Activated CD4-positive, alpha-beta T cell treated with anti-CD3 and anti-CD28 coated beads, Interleukin-2, amount 10 ng/mL, durations not matched to agents 24 days and 14 days (primary cell): ENCODE measurements around the gene PTF1A. TPM values are rescaled to one million over a fixed set of nuclear protein-coding genes. Genes with fewer than 3 reads are reported as not detected.

ENCODE experiments used
- DNase-seq: peaks from one replicate; pipeline ENCODE4 v3.0.0; 2022
- H3K27ac Mint-ChIP-seq: one replicate; pipeline ENCODE4 v1.8.0; 2022; ENCODE audit warnings: mild to moderate bottlenecking, mixed read lengths
- H3K27me3 Mint-ChIP-seq: one replicate; pipeline ENCODE4 v1.8.0; 2022; ENCODE audit warnings: mixed read lengths
- H3K36me3 Mint-ChIP-seq: one replicate; pipeline ENCODE4 v1.8.0; 2022; ENCODE audit warnings: low read depth, mild to moderate bottlenecking, mixed read lengths
- H3K4me1 Mint-ChIP-seq: one replicate; pipeline ENCODE4 v1.8.0; 2021; ENCODE audit warnings: mixed read lengths
- H3K4me3 Mint-ChIP-seq: one replicate; pipeline ENCODE4 v1.8.0; 2022; ENCODE audit warnings: mild to moderate bottlenecking, moderate library complexity, mixed read lengths
- H3K9me3 Mint-ChIP-seq: one replicate; pipeline ENCODE4 v1.8.0; 2021; ENCODE audit warnings: mixed read lengths
- intact Hi-C: fragments of 100-400 bp; cut with micrococcal nuclease; formaldehyde crosslinking; loops from one replicate; pipeline ENCODE4 v1.15.1; 2023
- total RNA-seq: library from RNA; stranded (reverse); gene quantifications from 2 replicates; pipeline ENCODE4 v1.2.3, GENCODE V29; 2022

Gene PTF1A
- total RNA-seq, 1 donor from 2014 or later: not detected

DNA sequence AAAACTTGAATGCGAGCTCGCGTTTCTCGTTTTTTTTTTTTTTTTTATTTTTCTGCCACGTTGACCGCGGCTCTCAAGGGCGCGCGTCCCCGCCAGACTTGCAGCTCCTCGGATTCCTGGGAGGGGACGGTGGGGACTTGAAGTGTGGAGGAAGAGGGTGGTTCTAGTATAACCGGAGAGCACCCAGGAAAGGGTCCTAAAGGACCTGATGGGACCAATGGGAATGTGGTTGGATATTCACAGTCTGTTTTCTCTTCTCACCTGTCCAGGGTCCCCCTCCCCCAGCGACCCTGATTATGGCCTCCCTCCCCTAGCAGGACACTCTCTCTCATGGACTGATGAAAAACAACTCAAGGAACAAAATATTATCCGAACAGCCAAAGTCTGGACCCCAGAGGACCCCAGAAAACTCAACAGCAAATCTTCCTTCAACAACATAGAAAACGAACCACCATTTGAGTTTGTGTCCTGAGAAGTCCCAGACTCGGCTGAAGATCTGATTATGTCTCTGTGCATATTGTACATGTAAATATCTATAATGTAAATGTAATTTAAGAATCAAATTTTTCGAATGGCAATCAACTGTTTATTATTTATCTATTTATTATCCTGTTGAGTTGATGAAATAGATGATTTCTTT lies 1.4 kb downstream of the PTF1A start:
- H3K36me3 Mint-ChIP-seq: peaks cover 2% of the 10 kb centered on the region
- intact Hi-C loops: loop anchor here (5.0 kb wide), 1 partner anchor 1676 kb away; no protein-coding TSS in a partner anchor
- peaks cover 71% of the 10 kb centered on the region for H3K27me3 Mint-ChIP-seq
- DNase-seq: peak; percentile 43
- H3K9me3 Mint-ChIP-seq: peaks cover 8% of the 10 kb centered on the region
- peak overlapping the region; percentile 45 for H3K27ac Mint-ChIP-seq
- H3K4me3 Mint-ChIP-seq: no peak overlapping the region
- H3K4me1 Mint-ChIP-seq: peaks cover 2% of the 10 kb centered on the region

DNA sequence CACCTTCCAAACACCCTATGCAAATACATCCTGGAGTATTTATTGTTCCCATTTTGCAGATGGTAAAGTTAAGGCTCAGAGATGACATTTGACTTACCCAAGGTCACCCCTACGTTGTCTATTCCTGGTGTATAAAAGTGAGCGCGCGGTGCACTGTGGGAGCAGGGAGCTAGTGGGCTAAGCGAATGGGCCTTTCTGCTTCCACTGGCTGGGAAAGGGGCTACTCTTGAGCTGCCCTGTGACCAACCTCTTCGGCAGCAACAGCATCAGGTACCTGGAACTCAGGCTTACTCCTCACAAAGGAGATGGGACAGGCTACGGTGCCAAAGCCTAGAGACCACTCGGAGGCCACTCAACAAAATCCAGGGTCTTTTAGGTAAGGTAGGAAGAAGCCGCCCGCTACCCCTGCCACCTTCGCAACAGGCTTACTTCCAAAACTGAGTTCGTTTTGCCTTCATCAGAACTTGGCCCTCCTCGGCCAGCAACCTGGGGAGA lies 2.4 kb downstream of the PTF1A start:
- Mint-ChIP-seq H3K4me1 (peaks cover 2% of the 10 kb centered on the region), H3K4me3 (no peak overlapping the region)
- intact Hi-C loops: loop anchor here (5.0 kb wide), 1 partner anchor 1677 kb away; no protein-coding TSS in a partner anchor

GRCh38 chr10:23194966-23195845 lies 3.1 kb downstream of the PTF1A start:
- H3K4me1 Mint-ChIP-seq: peaks cover 2% of the 10 kb centered on the region
- peaks cover 8% of the 10 kb centered on the region for H3K9me3 Mint-ChIP-seq
- DNase-seq: peak; percentile 53
- intact Hi-C loops: loop anchor here (5.0 kb wide), 3 partner anchors 497 to 1678 kb away; no protein-coding TSS in a partner anchor
- H3K27me3 Mint-ChIP-seq: peaks cover 66% of the 10 kb centered on the region
- H3K4me3 Mint-ChIP-seq: no peak overlapping the region
- peak overlapping the region; percentile 45 for H3K27ac Mint-ChIP-seq
- H3K36me3 Mint-ChIP-seq: peaks cover 2% of the 10 kb centered on the region

More for the DNA sequence above, 2.4 kb downstream of the PTF1A start:
- no peak for DNase-seq
- peaks cover 2% of the 10 kb centered on the region for H3K36me3 Mint-ChIP-seq
- H3K9me3 Mint-ChIP-seq: peaks cover 8% of the 10 kb centered on the region
- no peak overlapping the region for H3K27ac Mint-ChIP-seq
- peaks cover 65% of the 10 kb centered on the region for H3K27me3 Mint-ChIP-seq

GRCh38 chr10:23195846-23196600 lies 3.9 kb downstream of the PTF1A start:
- peaks cover 2% of the 10 kb centered on the region for H3K36me3 Mint-ChIP-seq
- peaks cover 67% of the 10 kb centered on the region for H3K27me3 Mint-ChIP-seq
- H3K4me3 Mint-ChIP-seq: no peak overlapping the region
- DNase-seq: no peak
- intact Hi-C loops: loop anchor here (5.0 kb wide), 2 partner anchors 496 to 854 kb away; no protein-coding TSS in a partner anchor
- peaks cover 8% of the 10 kb centered on the region for H3K9me3 Mint-ChIP-seq
- no peak overlapping the region for H3K27ac Mint-ChIP-seq
- peaks cover 2% of the 10 kb centered on the region for H3K4me1 Mint-ChIP-seq

DNA sequence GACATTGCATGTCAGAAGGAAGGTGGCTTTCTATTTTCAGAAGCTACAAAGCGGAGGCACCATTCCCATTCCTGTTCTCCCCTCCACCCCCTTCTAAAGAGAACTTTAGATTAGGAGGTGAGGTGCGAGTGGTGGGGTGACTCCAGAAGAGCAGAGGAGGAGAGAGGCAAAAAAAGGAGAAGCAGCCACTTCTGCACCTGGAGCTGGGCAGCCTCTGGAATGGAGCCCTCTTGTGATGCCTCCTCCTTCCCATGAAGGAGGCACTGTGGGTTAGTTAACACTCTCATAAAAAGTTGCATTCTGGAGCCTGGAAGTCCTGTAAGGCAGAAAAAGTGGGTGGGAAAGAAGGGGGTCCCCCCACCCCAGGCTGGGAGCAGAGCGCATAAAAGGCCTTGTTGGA lies 4.8 kb downstream of the PTF1A start:
- peaks cover 2% of the 10 kb centered on the region for H3K36me3 Mint-ChIP-seq
- peaks cover 8% of the 10 kb centered on the region for H3K9me3 Mint-ChIP-seq
- H3K4me1 Mint-ChIP-seq: peaks cover 2% of the 10 kb centered on the region
- peak; percentile 27 for DNase-seq
- H3K27ac Mint-ChIP-seq: no peak overlapping the region
- peaks cover 71% of the 10 kb centered on the region for H3K27me3 Mint-ChIP-seq
- intact Hi-C loops: loop anchor here (5.0 kb wide), 2 partner anchors 495 to 855 kb away; no protein-coding TSS in a partner anchor
- no peak overlapping the region for H3K4me3 Mint-ChIP-seq

DNA sequence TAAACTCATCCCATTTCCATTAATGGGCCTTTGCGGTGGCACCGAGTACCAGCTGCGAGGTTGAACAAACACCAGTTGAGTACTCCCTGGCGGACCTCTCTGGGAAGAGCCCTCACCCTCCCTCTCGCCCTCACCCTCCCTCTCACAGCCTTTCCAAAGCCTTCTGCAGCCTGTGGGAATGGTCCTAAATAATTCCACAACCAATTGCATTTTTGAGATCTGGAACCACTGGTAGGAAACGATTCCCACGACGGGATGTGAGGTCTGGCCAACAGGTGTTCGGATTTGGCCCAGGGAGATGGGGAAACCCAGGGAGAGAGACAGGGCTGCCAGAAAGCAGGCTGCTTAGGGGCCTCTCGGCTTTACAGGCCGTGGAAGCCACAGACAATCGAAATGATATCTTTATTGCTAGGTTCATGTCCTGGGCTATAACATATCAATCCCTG lies 5.3 kb downstream of the PTF1A start:
- Mint-ChIP-seq H3K9me3 (peaks cover 8% of the 10 kb centered on the region), H3K36me3 (peaks cover 2% of the 10 kb centered on the region), H3K27me3 (peaks cover 75% of the 10 kb centered on the region), H3K4me3 (no peak overlapping the region), H3K4me1 (peaks cover 2% of the 10 kb centered on the region), H3K27ac (no peak overlapping the region)
- no peak for DNase-seq
- intact Hi-C loops: loop anchor here (5.0 kb wide), 2 partner anchors 495 to 855 kb away; no protein-coding TSS in a partner anchor

DNA sequence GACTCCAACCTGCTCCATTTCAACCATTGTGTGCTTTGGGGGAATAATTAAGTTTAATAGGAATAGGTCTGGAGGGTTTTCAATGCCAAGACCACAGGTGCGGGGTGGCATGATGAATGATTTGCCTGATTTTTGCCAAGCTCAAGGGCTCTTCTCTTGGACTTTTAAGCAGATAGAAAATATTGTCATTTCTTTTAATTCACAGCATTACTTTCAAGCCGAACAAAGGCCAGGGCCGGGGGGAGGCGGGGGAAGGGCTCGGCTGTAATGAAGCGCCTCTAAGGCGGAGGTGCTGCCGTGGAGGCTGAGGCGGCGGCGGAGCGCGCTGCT lies 6.5 kb downstream of the PTF1A start:
- H3K27me3 Mint-ChIP-seq: peaks cover 80% of the 10 kb centered on the region
- H3K4me3 Mint-ChIP-seq: no peak overlapping the region
- H3K4me1 Mint-ChIP-seq: peaks cover 1% of the 10 kb centered on the region
- no peak for DNase-seq
- H3K9me3 Mint-ChIP-seq: peaks cover 6% of the 10 kb centered on the region
- H3K27ac Mint-ChIP-seq: no peak overlapping the region
- intact Hi-C loops: loop anchor here (2.0 to 5.0 kb wide), 3 partner anchors 26 to 856 kb away; no protein-coding TSS in a partner anchor
- H3K36me3 Mint-ChIP-seq: peaks cover 1% of the 10 kb centered on the region

- Mint-ChIP-seq H3K36me3 (no peaks in the 10 kb centered on the region), H3K4me3 (no peak overlapping the region), H3K27ac (no peak overlapping the region), H3K27me3 (peaks cover 81% of the 10 kb centered on the region), H3K9me3 (peaks cover 4% of the 10 kb centered on the region), H3K4me1 (no peaks in the 10 kb centered on the region)
- no peak for DNase-seq
- intact Hi-C loops: loop anchor here (2.0 to 5.0 kb wide), 3 partner anchors 26 to 857 kb away; no protein-coding TSS in a partner anchor
Measured at GRCh38 chr10:23198940-23199767, 7.0 kb downstream of the PTF1A start.

DNA sequence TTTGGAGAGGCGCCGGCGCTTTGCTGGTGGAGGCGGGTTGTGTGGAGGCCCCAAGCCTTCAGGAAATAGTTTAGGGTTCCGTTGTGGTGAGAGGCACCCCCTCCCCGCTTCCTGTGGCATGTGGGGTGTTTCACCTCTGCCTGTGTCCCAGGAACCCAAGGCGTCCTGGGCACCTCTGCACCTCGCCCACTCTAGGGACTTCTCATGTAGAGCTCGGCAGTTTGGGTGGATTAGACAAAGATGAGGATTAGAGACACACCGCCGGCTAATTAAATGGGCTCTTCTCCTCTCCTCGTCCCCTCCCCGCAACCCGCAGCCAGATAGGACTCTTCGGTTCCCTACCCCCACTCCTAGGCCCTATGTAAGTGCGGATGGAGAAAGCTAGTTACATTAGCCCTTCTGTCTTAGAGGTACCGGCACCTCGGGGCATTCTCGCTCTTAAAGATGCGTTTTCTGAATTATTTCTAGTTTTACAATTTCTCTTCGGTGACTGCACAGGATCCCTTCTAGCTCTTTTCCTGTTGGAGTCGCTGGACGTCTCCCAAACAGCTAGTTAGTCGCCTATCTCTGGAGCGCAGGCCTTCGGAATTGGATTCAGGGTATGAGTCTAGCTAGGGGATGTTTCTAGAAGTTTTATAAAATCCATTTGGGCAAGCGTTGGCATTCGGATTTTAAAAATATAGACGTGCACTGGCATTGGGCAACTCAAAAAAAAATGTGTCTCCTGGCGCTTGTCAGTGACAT lies 7.8 kb downstream of the PTF1A start:
- no peak overlapping the region for H3K27ac Mint-ChIP-seq
- H3K4me1 Mint-ChIP-seq: no peaks in the 10 kb centered on the region
- H3K4me3 Mint-ChIP-seq: no peak overlapping the region

DNA sequence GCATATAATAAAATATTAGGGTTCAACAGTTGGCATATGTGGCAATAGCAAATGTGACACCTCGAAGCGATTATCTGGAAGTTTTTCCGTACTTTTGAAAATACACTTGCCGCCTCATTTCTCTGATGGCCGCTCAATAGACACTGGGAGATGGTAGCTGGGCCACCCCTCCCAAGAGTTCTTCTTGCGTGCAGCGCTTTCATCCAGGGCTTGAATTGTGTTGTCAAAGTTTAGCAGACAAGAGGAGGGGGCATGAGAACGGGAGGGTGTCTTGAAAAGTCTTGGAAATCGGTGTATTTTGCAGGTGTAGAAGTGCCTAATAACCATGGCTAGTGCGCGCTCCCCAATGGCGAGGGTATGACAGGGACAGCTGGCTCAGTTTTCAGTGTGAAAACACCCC lies 8.5 kb downstream of the PTF1A start:
- Mint-ChIP-seq H3K27me3 (peaks cover 81% of the 10 kb centered on the region), H3K9me3 (peaks cover under 1% of the 10 kb centered on the region), H3K36me3 (no peaks in the 10 kb centered on the region), H3K4me3 (no peak overlapping the region), H3K27ac (no peak overlapping the region), H3K4me1 (no peaks in the 10 kb centered on the region)
- no peak for DNase-seq
- intact Hi-C loops: no loop called here

More for the DNA sequence above, 7.8 kb downstream of the PTF1A start:
- no peak for DNase-seq
- Mint-ChIP-seq H3K27me3 (peaks cover 83% of the 10 kb centered on the region), H3K9me3 (peaks cover 4% of the 10 kb centered on the region), H3K36me3 (no peaks in the 10 kb centered on the region)
- intact Hi-C loops: loop anchor here (2.0 to 5.0 kb wide), 3 partner anchors 27 to 858 kb away; no protein-coding TSS in a partner anchor

DNA sequence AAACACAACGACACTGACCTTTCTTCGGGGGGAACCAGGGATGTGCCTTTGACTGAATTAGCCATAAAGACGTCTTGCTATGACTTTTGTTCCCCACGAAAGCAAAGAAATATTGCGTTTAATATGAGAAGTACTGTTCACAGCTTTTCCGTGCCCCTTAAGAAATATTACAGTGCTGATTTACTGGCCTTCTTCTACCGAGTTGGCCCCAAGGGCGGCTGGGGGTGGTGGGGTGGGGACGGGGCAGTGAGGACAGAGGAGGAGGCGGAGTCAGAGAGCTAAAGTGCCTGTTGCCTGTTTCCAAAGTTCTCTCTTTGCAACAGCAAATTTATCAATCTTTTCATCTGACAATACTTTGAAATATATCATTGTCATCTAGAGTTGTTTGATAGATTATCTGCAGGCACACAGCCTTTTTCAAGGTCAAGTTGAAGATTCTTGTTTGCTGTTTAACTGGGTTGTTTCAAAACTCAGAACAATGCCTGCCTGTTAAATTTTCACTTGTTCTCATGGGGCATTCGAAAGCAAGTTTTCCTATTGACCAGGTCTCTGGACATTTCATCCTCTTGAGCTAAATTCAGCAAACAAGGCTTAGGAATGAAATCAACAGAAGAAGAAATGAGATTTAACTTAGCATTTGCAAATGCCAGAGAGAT lies 9.0 kb downstream of the PTF1A start:
- intact Hi-C loops: no loop called here
- H3K4me1 Mint-ChIP-seq: no peaks in the 10 kb centered on the region
- H3K36me3 Mint-ChIP-seq: no peaks in the 10 kb centered on the region

DNA sequence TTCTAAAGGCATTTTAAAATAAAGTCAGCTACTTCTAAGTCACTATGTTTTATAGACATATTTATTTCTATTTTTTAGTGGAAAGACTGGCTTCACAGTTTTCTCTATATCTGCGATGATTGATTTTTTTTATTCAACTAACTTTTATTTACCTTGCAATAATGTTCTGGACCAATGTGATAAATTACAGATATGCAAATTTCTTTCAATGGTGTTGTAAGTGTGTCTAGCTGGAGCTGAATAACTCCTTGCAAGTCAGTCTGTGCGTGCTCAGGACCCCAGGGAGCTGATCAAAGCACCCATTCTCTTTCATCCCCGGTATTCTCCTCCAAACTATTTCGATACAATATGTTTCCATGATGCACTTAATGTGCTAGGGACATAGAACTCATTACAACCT lies 9.7 kb downstream of the PTF1A start:
- Mint-ChIP-seq H3K4me3 (no peak overlapping the region), H3K27ac (no peak overlapping the region), H3K9me3 (no peaks in the 10 kb centered on the region), H3K4me1 (no peaks in the 10 kb centered on the region), H3K27me3 (peaks cover 72% of the 10 kb centered on the region), H3K36me3 (no peaks in the 10 kb centered on the region)
- intact Hi-C loops: no loop called here
- DNase-seq: no peak

More for the DNA sequence above, 9.0 kb downstream of the PTF1A start:
- H3K27me3 Mint-ChIP-seq: peaks cover 78% of the 10 kb centered on the region
- no peak overlapping the region for H3K4me3 Mint-ChIP-seq
- no peak for DNase-seq
- H3K9me3 Mint-ChIP-seq: no peaks in the 10 kb centered on the region
- no peak overlapping the region for H3K27ac Mint-ChIP-seq
